Measurements from ENCODE around the gene RNF217.

The RNF217 gene

GRCh38 chr6:125095580-125096301 is 133.5 kb downstream of the RNF217 start:
- Mint-ChIP-seq H3K4me3 (no peak overlapping the region), H3K9me3 (no peaks in the 10 kb centered on the region), H3K4me1 (peaks cover 4% of the 10 kb centered on the region), H3K27me3 (peaks cover 25% of the 10 kb centered on the region), H3K36me3 (ENCODE audit: low read depth) (no peaks in the 10 kb centered on the region), H3K27ac (no peak overlapping the region)
- no peak for ATAC-seq
- no peak for DNase-seq

GRCh38 chr6:125097186-125097585 is 134.9 kb downstream of the RNF217 start:
- no peak for ATAC-seq
- Mint-ChIP-seq H3K27ac (no peak overlapping the region), H3K9me3 (no peaks in the 10 kb centered on the region), H3K36me3 (ENCODE audit: low read depth) (no peaks in the 10 kb centered on the region), H3K4me1 (peaks cover 4% of the 10 kb centered on the region), H3K4me3 (no peak overlapping the region), H3K27me3 (peaks cover 25% of the 10 kb centered on the region)
- DNase-seq: no peak

DNA sequence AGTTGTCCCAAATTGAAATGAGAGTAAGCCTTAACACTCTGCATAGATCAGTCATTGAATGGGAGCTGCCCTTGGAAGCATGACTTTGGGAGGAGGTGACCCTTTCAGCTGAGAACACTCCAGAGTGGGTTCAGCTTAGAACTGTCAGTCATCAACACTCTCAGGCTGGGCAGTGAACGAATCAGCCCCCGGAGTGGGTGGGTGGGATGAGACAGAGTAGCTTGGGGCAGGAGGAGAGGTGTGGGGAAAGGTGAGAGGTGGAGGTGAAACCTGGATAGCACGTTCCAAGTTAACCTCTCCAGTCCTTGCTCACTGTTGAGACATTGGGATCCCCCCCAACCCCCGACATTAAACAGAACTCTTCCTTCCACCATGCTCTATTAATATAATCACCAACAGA is 136.0 kb downstream of the RNF217 start:
- no peak for DNase-seq
- peaks cover 4% of the 10 kb centered on the region for H3K4me1 Mint-ChIP-seq
- peaks cover 25% of the 10 kb centered on the region for H3K27me3 Mint-ChIP-seq
- no peak overlapping the region for H3K4me3 Mint-ChIP-seq
- no peak overlapping the region for H3K27ac Mint-ChIP-seq
- no peaks in the 10 kb centered on the region for H3K36me3 Mint-ChIP-seq (ENCODE audit: low read depth)
- no peaks in the 10 kb centered on the region for H3K9me3 Mint-ChIP-seq
- no peak for ATAC-seq

DNA sequence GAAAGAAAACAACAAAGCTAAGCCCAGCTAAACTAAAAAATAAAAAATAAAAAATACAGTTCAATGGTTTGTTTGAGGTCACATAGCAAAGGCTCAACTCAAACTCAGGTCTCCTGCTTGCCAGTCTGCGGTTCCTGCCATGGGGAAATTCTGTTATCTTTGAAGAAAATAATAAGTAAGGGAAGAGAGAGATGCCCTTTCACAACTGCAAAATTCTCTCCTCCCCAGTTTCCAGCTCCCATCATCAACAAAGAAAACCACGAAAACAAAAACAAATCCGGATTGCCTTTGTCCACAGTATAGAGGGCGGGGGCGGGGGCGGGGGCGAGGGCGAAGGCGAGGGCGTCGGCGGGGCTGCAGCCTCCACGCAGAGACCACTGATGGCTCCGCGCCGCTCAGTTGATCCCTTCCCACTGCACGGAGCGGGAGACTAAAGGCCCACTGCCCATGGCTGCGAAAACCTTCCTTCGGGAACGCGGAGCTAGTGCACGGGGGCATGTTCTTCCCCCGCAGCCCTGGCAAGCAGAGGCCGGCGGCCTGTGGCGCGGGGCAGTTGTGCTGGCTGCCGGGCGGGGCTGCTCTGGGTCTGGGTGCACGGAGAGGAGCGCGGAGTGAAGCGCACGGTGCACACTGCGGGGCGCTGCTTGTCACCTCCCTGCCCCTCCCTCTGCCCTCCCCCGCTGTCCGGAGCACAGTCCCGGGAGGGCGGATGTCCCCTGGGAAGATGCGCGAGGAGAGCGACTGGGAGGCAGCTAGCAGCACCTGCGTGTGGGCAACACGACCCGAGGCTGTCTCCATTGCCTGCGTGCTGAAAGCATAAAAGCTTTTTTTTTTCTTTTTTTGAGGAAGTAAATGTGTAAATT is 137.2 kb downstream of the RNF217 start:
- H3K27me3 Mint-ChIP-seq: peaks cover 25% of the 10 kb centered on the region
- peak; percentile 11 for DNase-seq
- no peaks in the 10 kb centered on the region for H3K36me3 Mint-ChIP-seq (ENCODE audit: low read depth)
- no peak overlapping the region for H3K27ac Mint-ChIP-seq
- H3K9me3 Mint-ChIP-seq: no peaks in the 10 kb centered on the region
- H3K4me1 Mint-ChIP-seq: peaks cover 4% of the 10 kb centered on the region
- peak; percentile 46 for ATAC-seq
- peak overlapping the region; percentile 11 for H3K4me3 Mint-ChIP-seq

DNA sequence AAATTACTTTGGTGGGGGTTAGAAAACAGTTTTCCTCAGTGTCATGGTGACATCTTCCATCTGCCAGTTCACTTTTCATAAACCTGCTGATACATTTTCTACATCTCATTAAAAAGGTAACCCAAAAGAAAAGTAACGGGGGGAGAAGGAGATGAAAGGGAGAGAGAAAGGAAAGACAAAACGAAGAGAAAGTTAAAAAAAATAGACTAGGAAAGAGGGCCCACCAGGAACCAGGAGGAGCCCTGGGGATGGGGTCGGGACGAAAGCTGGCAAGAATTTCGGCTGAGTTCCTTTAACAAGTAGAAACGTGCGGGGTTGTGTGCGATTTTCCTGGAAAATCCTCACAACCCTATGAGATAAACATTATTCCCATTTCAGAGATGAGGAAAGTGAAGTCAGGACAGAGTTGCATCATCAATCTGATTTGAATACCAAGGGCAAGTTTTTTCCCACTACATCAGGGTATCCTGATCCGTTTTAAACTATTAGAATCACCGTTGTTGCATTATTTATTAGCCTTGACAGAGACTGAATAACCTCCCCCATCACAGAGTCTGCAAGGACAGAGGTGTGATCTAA is 137.9 kb downstream of the RNF217 start:
- Mint-ChIP-seq H3K9me3 (no peaks in the 10 kb centered on the region), H3K4me3 (no peak overlapping the region), H3K4me1 (peaks cover 4% of the 10 kb centered on the region), H3K27me3 (peaks cover 25% of the 10 kb centered on the region), H3K27ac (no peak overlapping the region), H3K36me3 (ENCODE audit: low read depth) (no peaks in the 10 kb centered on the region)
- ATAC-seq (no peak), DNase-seq (no peak)

DNA sequence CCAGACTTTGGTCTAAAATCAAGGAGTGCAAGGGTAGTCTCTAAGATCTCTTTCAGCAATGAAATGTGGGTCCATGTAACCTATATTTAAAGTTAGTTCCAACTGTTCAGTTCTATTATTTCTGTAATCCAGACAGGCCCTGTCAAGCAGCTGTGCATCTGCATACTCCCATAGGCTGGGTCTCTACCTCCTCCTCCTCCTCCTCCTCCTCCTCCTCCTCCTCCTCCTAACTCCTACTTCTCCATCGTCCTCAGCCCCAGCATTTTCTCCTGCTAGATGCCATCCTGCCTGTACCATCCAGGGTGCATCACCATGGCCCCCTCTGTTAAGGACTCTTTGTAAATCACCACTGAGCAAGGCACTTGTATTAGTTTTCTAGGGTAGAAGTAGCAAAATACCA is 138.9 kb downstream of the RNF217 start:
- Mint-ChIP-seq H3K27ac (no peak overlapping the region), H3K27me3 (peaks cover 21% of the 10 kb centered on the region), H3K9me3 (no peaks in the 10 kb centered on the region), H3K4me1 (peaks cover 4% of the 10 kb centered on the region), H3K4me3 (no peak overlapping the region), H3K36me3 (ENCODE audit: low read depth) (no peaks in the 10 kb centered on the region)
- ATAC-seq (no peak), DNase-seq (no peak)

DNA sequence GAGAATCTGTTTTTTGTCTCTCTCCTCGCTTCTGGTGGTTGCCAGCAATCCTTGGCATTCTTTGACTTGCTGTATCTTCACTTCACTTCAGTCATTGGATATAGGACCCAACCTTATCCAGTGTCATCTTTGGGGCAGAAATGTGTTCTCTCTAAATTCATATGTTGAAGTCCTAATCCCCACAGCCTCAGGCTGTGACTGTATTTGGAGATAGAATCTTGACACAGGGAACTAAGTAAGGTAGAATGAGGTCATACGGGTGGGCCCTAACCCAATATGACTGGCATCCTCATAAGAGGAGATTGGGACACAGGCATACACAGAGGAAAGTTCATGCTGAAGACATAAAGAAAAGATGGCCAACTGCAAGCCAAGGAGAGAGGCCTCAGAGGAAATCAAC is 139.4 kb downstream of the RNF217 start:
- no peak overlapping the region for H3K4me3 Mint-ChIP-seq
- H3K27me3 Mint-ChIP-seq: peaks cover 21% of the 10 kb centered on the region
- no peaks in the 10 kb centered on the region for H3K36me3 Mint-ChIP-seq (ENCODE audit: low read depth)
- no peak overlapping the region for H3K27ac Mint-ChIP-seq
- DNase-seq (no peak), ATAC-seq (no peak)
- H3K4me1 Mint-ChIP-seq: peaks cover 4% of the 10 kb centered on the region
- no peaks in the 10 kb centered on the region for H3K9me3 Mint-ChIP-seq

DNA sequence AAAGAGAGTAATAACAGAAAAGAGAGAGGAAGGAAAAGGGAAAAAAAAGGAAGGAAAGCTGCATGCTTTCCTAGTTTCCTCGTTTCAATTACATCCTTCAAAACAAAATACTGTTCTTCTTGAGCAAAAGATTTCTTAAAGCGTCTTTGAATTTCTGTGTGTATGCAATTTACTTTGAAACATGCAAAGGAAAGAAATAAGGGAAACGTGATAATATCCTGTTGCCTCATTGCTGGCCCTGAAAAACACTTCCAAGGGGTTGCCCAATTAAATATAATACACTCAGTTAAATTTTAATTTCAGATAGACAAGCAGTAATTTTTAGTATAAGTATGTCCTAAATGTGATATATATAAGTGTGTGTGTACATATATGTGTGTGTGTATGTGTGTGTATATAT is 140.2 kb downstream of the RNF217 start:
- H3K36me3 Mint-ChIP-seq (ENCODE audit: low read depth): no peaks in the 10 kb centered on the region
- no peaks in the 10 kb centered on the region for H3K9me3 Mint-ChIP-seq
- ATAC-seq (no peak), DNase-seq (no peak)
- peaks cover 15% of the 10 kb centered on the region for H3K27me3 Mint-ChIP-seq
- H3K4me3 Mint-ChIP-seq: no peak overlapping the region
- H3K4me1 Mint-ChIP-seq: peaks cover 4% of the 10 kb centered on the region
- no peak overlapping the region for H3K27ac Mint-ChIP-seq

DNA sequence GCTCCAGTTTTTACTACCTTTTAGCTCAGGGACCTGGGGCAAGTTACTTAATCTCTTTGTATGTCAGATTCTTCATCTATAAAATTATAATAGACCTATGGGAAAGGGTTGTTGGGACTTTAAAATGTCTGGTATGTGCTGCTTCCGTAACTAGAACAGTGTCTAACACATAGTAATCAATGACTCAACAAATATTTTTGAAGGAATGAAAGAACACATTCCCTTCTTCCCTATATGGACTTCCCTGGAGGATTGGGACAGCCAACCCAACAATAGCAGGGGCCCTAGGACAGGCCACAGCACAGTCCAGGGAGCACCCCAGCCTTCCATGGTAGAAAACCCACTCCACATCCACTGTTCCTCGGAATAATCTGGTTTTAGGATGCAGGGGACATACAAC is 140.7 kb downstream of the RNF217 start:
- Mint-ChIP-seq H3K9me3 (no peaks in the 10 kb centered on the region), H3K27me3 (peaks cover 11% of the 10 kb centered on the region)
- no peak for DNase-seq

DNA sequence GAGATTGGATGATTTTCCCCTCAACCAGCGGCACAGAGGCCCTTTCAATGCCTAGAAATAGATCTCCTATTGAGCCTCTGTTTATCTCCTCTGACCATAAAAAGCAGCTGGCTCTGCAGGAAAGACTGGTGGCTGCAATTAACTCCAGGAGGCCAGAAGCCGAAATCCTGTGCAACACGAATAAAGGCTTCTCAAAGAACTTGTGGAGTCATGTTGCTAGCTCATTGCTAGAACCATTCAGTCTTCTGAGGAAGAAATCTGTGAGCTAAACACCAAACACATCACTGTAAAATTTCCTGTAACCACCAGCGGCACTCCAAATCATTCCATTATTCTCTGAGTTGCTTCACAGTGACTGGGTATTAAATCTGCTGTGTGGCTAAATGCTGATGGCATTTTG is 142.2 kb downstream of the RNF217 start:
- no peak overlapping the region for H3K27ac Mint-ChIP-seq
- H3K9me3 Mint-ChIP-seq: peaks cover 7% of the 10 kb centered on the region
- DNase-seq (no peak), ATAC-seq (no peak)
- H3K27me3 Mint-ChIP-seq: peaks cover 3% of the 10 kb centered on the region
- no peaks in the 10 kb centered on the region for H3K36me3 Mint-ChIP-seq (ENCODE audit: low read depth)
- H3K4me3 Mint-ChIP-seq: no peak overlapping the region
- no peaks in the 10 kb centered on the region for H3K4me1 Mint-ChIP-seq

More for the DNA sequence above, 140.7 kb downstream of the RNF217 start:
- Mint-ChIP-seq H3K4me1 (peaks cover 4% of the 10 kb centered on the region), H3K4me3 (no peak overlapping the region), H3K36me3 (ENCODE audit: low read depth) (no peaks in the 10 kb centered on the region), H3K27ac (no peak overlapping the region)
- no peak for ATAC-seq

GRCh38 chr6:125107048-125107447 is 144.8 kb downstream of the RNF217 start:
- Mint-ChIP-seq H3K4me3 (no peak overlapping the region), H3K27me3 (no peaks in the 10 kb centered on the region), H3K4me1 (no peaks in the 10 kb centered on the region), H3K27ac (no peak overlapping the region), H3K9me3 (peaks cover 31% of the 10 kb centered on the region), H3K36me3 (ENCODE audit: low read depth) (peaks cover 7% of the 10 kb centered on the region)
- DNase-seq: no peak
- ATAC-seq: no peak

DNA sequence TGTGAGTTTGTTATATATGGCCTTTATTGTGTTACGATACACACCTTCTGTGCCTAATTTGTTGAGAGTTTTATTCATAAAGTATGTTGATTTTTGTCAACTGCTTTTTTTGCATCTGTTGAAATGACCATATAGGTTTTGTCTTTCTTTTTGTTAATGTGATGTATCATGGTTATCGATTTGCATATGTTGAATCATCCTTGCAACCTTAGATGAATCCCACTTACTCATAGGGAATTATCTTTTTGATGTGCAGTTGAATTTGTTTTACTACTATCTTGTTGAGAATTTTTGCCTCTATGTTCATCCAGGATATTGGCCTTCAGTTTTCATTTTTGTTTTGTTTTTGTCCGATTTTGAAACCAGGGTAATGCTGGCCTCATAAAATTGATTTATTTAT is 145.7 kb downstream of the RNF217 start:
- H3K36me3 Mint-ChIP-seq (ENCODE audit: low read depth): peaks cover 10% of the 10 kb centered on the region

GRCh38 chr6:125110056-125110455 is 147.8 kb downstream of the RNF217 start:
- H3K27ac Mint-ChIP-seq: no peak overlapping the region
- H3K27me3 Mint-ChIP-seq: no peaks in the 10 kb centered on the region
- DNase-seq: no peak
- no peaks in the 10 kb centered on the region for H3K4me1 Mint-ChIP-seq
- peaks cover 37% of the 10 kb centered on the region for H3K9me3 Mint-ChIP-seq
- H3K4me3 Mint-ChIP-seq: no peak overlapping the region
- H3K36me3 Mint-ChIP-seq (ENCODE audit: low read depth): peaks cover 10% of the 10 kb centered on the region
- no peak for ATAC-seq

More for the DNA sequence above, 145.7 kb downstream of the RNF217 start:
- ATAC-seq (no peak), DNase-seq (no peak)
- Mint-ChIP-seq H3K4me3 (no peak overlapping the region), H3K9me3 (peaks cover 37% of the 10 kb centered on the region), H3K27ac (no peak overlapping the region), H3K27me3 (no peaks in the 10 kb centered on the region), H3K4me1 (no peaks in the 10 kb centered on the region)

DNA sequence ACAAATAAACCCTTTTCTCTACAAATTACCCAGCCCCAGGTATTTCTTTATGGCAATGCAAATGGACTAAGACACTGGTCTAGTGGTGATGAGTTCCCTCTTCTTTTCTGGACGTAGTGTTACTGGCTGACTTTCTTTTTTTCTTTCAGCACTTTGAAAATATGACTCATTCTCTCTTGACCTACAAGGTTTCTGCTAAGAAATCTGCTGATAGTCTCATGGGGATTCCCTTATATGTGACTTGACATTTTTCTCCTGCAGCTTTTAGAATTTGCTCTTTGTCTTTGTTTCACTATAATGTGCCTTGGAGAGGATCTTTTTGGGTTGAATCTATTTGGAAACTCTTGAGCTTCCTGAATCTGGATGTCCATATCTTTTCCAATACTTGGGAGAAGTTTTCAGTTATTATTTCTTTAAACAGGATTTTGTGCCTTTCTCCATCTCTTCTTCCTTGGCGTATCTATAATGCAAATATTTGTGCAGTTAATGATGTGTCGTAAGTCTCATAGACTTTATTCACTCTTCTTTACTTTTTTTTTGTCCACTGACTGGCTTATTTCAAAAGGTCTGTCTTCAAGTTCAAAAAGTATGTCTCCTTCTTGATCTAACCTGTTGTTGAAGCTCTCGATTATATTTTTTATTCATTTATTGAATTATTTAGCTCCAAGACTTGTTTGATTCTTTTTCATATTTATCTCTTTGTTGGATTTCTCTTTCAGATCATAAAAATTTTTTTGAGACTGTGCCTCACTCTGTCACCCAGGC is 149.2 kb downstream of the RNF217 start:
- H3K4me1 Mint-ChIP-seq: no peaks in the 10 kb centered on the region
- no peaks in the 10 kb centered on the region for H3K27me3 Mint-ChIP-seq
- H3K4me3 Mint-ChIP-seq: no peak overlapping the region
- no peak overlapping the region for H3K27ac Mint-ChIP-seq
- H3K9me3 Mint-ChIP-seq: peaks cover 37% of the 10 kb centered on the region
- ATAC-seq: no peak
- DNase-seq: no peak
- H3K36me3 Mint-ChIP-seq (ENCODE audit: low read depth): peaks cover 10% of the 10 kb centered on the region

Measured in activated naive CD8-positive, alpha-beta T cell treated with anti-CD3 and anti-CD28 coated beads, Interleukin-2, amount 50 U/mL, for 24 hours (primary cell).